H1 (cell line): ENCODE data around the gene PLP2. TPM values are rescaled to one million over a fixed set of nuclear protein-coding genes. Genes with fewer than 3 reads are reported as not detected.
A peak's percentile ranks its signal among the peaks of the same experiment; 100 is the strongest.

Experiments
- CTCF ChIA-PET: fragments of 300-600 bp; sonication (Branson Sonifier 250); formaldehyde crosslinking; loops from one replicate; lab custom pipeline; 2021; ENCODE audit not compliant: partially characterized antibody; lab: Charles Lee
- POLR2A ChIA-PET: fragments of 300-600 bp; sonication (Branson Sonifier 250); formaldehyde crosslinking; loops from one replicate; lab custom pipeline; 2021; ENCODE audit warnings: inconsistent platforms; ENCODE audit not compliant: partially characterized antibody; lab: Charles Lee
- DNase-seq, 2 experiments: peaks; one replicate each; pipeline versions ENCODE4 v3.0.0 to v3.0.0-alpha.2; 2010 to 2022; ENCODE audit warnings: low spot score in 2 of 2, low read depth in 1 of 2, mixed read lengths in 1 of 2
- FAIRE-seq: peaks from 2 replicates; lab custom pipeline; 2011; peaks lifted over from hg19 to GRCh38; lab: Jason Lieb, UNC
- H2AFZ ChIP-seq: 2 replicates; pipeline ENCODE4 v1.8.1; 2012; ENCODE audit warnings: low read length, inconsistent platforms
- H2AK5ac ChIP-seq: 2 replicates; pipeline ENCODE4 v1.6.1; 2013; ENCODE audit warnings: low read depth, low read length
- H2BK120ac ChIP-seq: replicated peaks from 2 replicates; pipeline ENCODE3; 2013; ENCODE audit warnings: low read depth, low read length, inconsistent platforms
- H2BK12ac ChIP-seq: 2 replicates; pipeline ENCODE4 v1.6.1; 2013; ENCODE audit warnings: low read depth, low read length
- H2BK15ac ChIP-seq: 2 replicates; pipeline ENCODE4 v1.6.1; 2013; ENCODE audit warnings: low read length
- H2BK20ac ChIP-seq: 2 replicates; pipeline ENCODE4 v1.6.1; 2013; ENCODE audit warnings: low read length
- H2BK5ac ChIP-seq: 2 replicates; pipeline ENCODE4 v1.6.1; 2013; ENCODE audit warnings: low read depth, low read length
- H3K14ac ChIP-seq: 2 replicates; pipeline ENCODE4 v1.6.1; 2013; ENCODE audit warnings: inconsistent platforms; ENCODE audit not compliant: insufficient read length
- H3K18ac ChIP-seq: 2 replicates; pipeline ENCODE4 v1.6.1; 2013; ENCODE audit warnings: low read length; ENCODE audit errors: extremely low read depth
- H3K23ac ChIP-seq: 2 replicates; pipeline ENCODE4 v1.6.1; 2013; ENCODE audit warnings: inconsistent platforms; ENCODE audit not compliant: insufficient read length
- H3K23me2 ChIP-seq: 2 replicates; pipeline ENCODE4 v1.6.1; 2013; ENCODE audit warnings: low read depth, low read length
- H3K27ac ChIP-seq: 2 replicates; pipeline ENCODE4 v1.6.1; 2011; ENCODE audit warnings: low read depth, low read length, inconsistent platforms
- H3K27me3 ChIP-seq, 4 experiments: replicated peaks in 1 of 4; 1 replicate in 1 of 4; 2 replicates in 3 of 4; pipeline versions ENCODE4 v1.6.1 to v1.8.1; 2011 to 2013; ENCODE audit warnings: low read length in 3 of 4, mild to moderate bottlenecking in 3 of 4, inconsistent platforms in 2 of 4, mixed read lengths in 2 of 4, moderate library complexity in 1 of 4; ENCODE audit not compliant: control insufficient read depth in 3 of 4, insufficient read depth in 3 of 4; ENCODE audit errors: extremely low read depth in 1 of 4
- H3K36me3 ChIP-seq, 4 experiments: 2 replicates each; pipeline versions ENCODE4 v1.6.1 to v1.8.1; 2011 to 2013; ENCODE audit warnings: mild to moderate bottlenecking in 4 of 4, low read length in 3 of 4, moderate library complexity in 2 of 4, control low read depth in 1 of 4, inconsistent platforms in 1 of 4; ENCODE audit not compliant: insufficient read depth in 4 of 4, control insufficient read depth in 2 of 4
- H3K4ac ChIP-seq: replicated peaks from 2 replicates; pipeline ENCODE3; 2013; ENCODE audit warnings: low read length, low read depth, mixed read lengths, inconsistent platforms; ENCODE audit not compliant: insufficient read length
- H3K4me1 ChIP-seq, 4 experiments: replicated peaks in 1 of 4; 1 replicate in 1 of 4; 2 replicates in 3 of 4; pipeline versions ENCODE4 v1.6.1 to v1.8.1; 2011 to 2013; ENCODE audit warnings: low read length in 3 of 4, inconsistent platforms in 2 of 4, mixed read lengths in 1 of 4; ENCODE audit not compliant: insufficient read depth in 4 of 4, control insufficient read depth in 3 of 4
- H3K4me2 ChIP-seq, 2 experiments: 2 replicates each; pipeline versions ENCODE4 v1.6.1 to v1.8.1; 2011 to 2013; ENCODE audit warnings: low read depth in 2 of 2, low read length in 2 of 2, control low read depth in 1 of 2, inconsistent platforms in 1 of 2, mild to moderate bottlenecking in 1 of 2; ENCODE audit not compliant: insufficient read depth in 1 of 2
- H3K4me3 ChIP-seq, 4 experiments: fragments of 200-600, 300-600 bp in 1 of 4; sonication (generic), shearing (Covaris generic), sonication (Bioruptor Twin) in 1 of 4; 2 replicates each; pipeline versions ENCODE4 v1.5.1 to v1.8.1; 2011 to 2016; ENCODE audit warnings: low read length in 4 of 4, low read depth in 3 of 4, control low read depth in 2 of 4, inconsistent platforms in 2 of 4, mild to moderate bottlenecking in 2 of 4, mixed read lengths in 1 of 4, moderate library complexity in 1 of 4; ENCODE audit not compliant: insufficient read depth in 2 of 4; ENCODE audit errors: extremely low read depth in 1 of 4
- H3K56ac ChIP-seq: replicated peaks from 2 replicates; pipeline ENCODE3; 2013; ENCODE audit warnings: low read depth, mild to moderate bottlenecking, mixed read lengths, low read length, inconsistent platforms; ENCODE audit not compliant: insufficient read length
- H3K79me1 ChIP-seq: 2 replicates; pipeline ENCODE4 v1.6.1; 2013; ENCODE audit warnings: low read depth, low read length, control low read depth
- H3K79me2 ChIP-seq, 2 experiments: 2 replicates each; pipeline versions ENCODE4 v1.6.1 to v1.8.1; 2012 to 2013; ENCODE audit warnings: low read length in 2 of 2, mild to moderate bottlenecking in 2 of 2, inconsistent platforms in 1 of 2; ENCODE audit not compliant: insufficient read depth in 2 of 2, control insufficient read depth in 1 of 2
- H3K9ac ChIP-seq, 4 experiments: replicated peaks in 1 of 4; 1 replicate in 1 of 4; 2 replicates in 3 of 4; pipeline versions ENCODE4 v1.6.1 to v1.8.1; 2011 to 2013; ENCODE audit warnings: low read depth in 3 of 4, low read length in 3 of 4, control low read depth in 2 of 4, mild to moderate bottlenecking in 2 of 4, moderate library complexity in 2 of 4, inconsistent platforms in 1 of 4; ENCODE audit errors: extremely low read depth in 1 of 4
- H3K9me3 ChIP-seq, 2 experiments: 2 replicates each; pipeline versions ENCODE4 v1.6.1 to v1.8.1; 2012 to 2013; ENCODE audit warnings: mild to moderate bottlenecking in 2 of 2, moderate library complexity in 2 of 2, control low read depth in 1 of 2, inconsistent platforms in 1 of 2, low read depth in 1 of 2, low read length in 1 of 2, mixed read lengths in 1 of 2; ENCODE audit not compliant: insufficient read depth in 2 of 2
- H4K20me1 ChIP-seq, 2 experiments: replicated peaks in 1 of 2; 2 replicates each; pipeline versions ENCODE3 to v1.8.1; 2011 to 2013; ENCODE audit warnings: inconsistent platforms in 2 of 2, low read length in 2 of 2, mild to moderate bottlenecking in 1 of 2; ENCODE audit not compliant: insufficient read depth in 2 of 2, control insufficient read depth in 1 of 2
- H4K5ac ChIP-seq: 2 replicates; pipeline ENCODE4 v1.6.1; 2013; ENCODE audit warnings: low read length, low read depth, mixed read lengths, inconsistent platforms; ENCODE audit not compliant: insufficient read length
- H4K8ac ChIP-seq: 2 replicates; pipeline ENCODE4 v1.8.0; 2013; ENCODE audit warnings: mild to moderate bottlenecking, moderate library complexity, low read length, inconsistent platforms; ENCODE audit not compliant: insufficient read depth; ENCODE audit errors: extremely low read depth
- H4K91ac ChIP-seq: replicated peaks from 2 replicates; pipeline ENCODE3; 2013; ENCODE audit warnings: low read length, mixed read lengths, inconsistent platforms; ENCODE audit not compliant: insufficient read length
- CEBPB ChIP-seq: IDR thresholded peaks from 2 replicates; pipeline ENCODE4 v1.6.1; 2012; ENCODE audit warnings: low read depth, low read length
- EP300 ChIP-seq, 2 experiments: IDR thresholded peaks; 1 replicate in 1 of 2; 2 replicates in 1 of 2; pipeline ENCODE4 v1.6.1; 2011 to 2012; ENCODE audit warnings: low read depth in 2 of 2, low read length in 2 of 2, mild to moderate bottlenecking in 2 of 2, borderline replicate concordance in 1 of 2, inconsistent platforms in 1 of 2, moderate library complexity in 1 of 2
- JUND ChIP-seq: IDR thresholded peaks from 2 replicates; pipeline ENCODE4 v1.6.1; 2011; ENCODE audit warnings: mild to moderate bottlenecking, improper control_type of control experiment, low read length
- RAD21 ChIP-seq, 2 experiments: IDR thresholded peaks in 1 of 2; conservative IDR thresholded peaks in 1 of 2; 2 replicates each; pipeline ENCODE4 v1.6.1; 2011; ENCODE audit warnings: low read depth in 2 of 2, low read length in 2 of 2, improper control_type of control experiment in 1 of 2, inconsistent platforms in 1 of 2, mild to moderate bottlenecking in 1 of 2, moderate library complexity in 1 of 2
- RXRA ChIP-seq: IDR thresholded peaks from 2 replicates; pipeline ENCODE4 v1.6.1; 2011; ENCODE audit warnings: low read depth, mild to moderate bottlenecking, low read length, moderate library complexity; ENCODE audit not compliant: insufficient read depth
- SIN3A ChIP-seq, 2 experiments: IDR thresholded peaks in 1 of 2; conservative IDR thresholded peaks in 1 of 2; 2 replicates each; pipeline ENCODE4 v1.6.1; 2011 to 2012; ENCODE audit warnings: low read length in 2 of 2, improper control_type of control experiment in 1 of 2, low read depth in 1 of 2, mild to moderate bottlenecking in 1 of 2
- TAF1 ChIP-seq: IDR thresholded peaks from 2 replicates; pipeline ENCODE4 v1.6.1; 2011; ENCODE audit warnings: mild to moderate bottlenecking, low read depth, low read length
- WGBS, 2 experiments: shearing (Covaris generic) in 1 of 2; methylation state at CpG; one replicate each; pipeline versions ENCODE4 v1.1.6 to v1.1.7; 2013 to 2015; ENCODE audit warnings: low lambda C conversion rate in 2 of 2, mixed read lengths in 2 of 2, inconsistent platforms in 1 of 2, low coverage in 1 of 2, missing lambda C conversion rate in 1 of 2; ENCODE audit not compliant: insufficient replicate concordance in 2 of 2, insufficient coverage in 1 of 2, insufficient read length in 1 of 2; ENCODE audit errors: extremely low coverage in 1 of 2, missing lambda C conversion rate in 1 of 2; 5-methylcytosine and 5-hydroxymethylcytosine counted together
- polyA plus RNA-seq, 7 experiments: library from polyadenylated mRNA; depleted of rRNA in 3 of 7; stranded (reverse) in 5 of 7; unstranded in 2 of 7; fragments of >200 nt in 5 of 7; fragments of 200-250 nt in 2 of 7; gene quantifications; 1 replicate in 5 of 7; 2 replicates in 1 of 7; 4 replicates in 1 of 7; pipeline versions ENCODE4 v1.2.1 to v1.2.3, GENCODE V29; 2011 to 2013; ENCODE audit warnings: missing spikeins in 2 of 7, mixed read lengths in 2 of 7
- total RNA-seq: library from RNA; stranded (reverse); fragmentation: NEBNext Ultra II Directional; extraction: Animal tissue kit (Norgen Biotek cat#: 25700); gene quantifications from 2 replicates; pipeline ENCODE4 v1.2.1, GENCODE V29; 2021
- TF ChIP-seq, protein P1 (sequence below): IDR thresholded peaks from 2 replicates; pipeline ENCODE4 v1.6.1; 2012; ENCODE audit warnings: inconsistent platforms

PLP2 gene
- total and polyA plus RNA-seq, 2 of the 8 experiments (the other 6 are each of a cell fraction or from before 2014, with no cell fraction given), result 10.3 to 23.4 TPM

- Histone ChIP-seq H3K4ac (peak overlapping the region; percentile 69), H3K18ac (no peak overlapping the region; the same call in 1 of the 2 replicates), H3K9me3 (no peaks in the 10 kb centered on the region), H3K36me3 (no peaks in the 10 kb centered on the region), H3K27ac (no peak overlapping the region), H3K23me2 (peaks cover 9% of the 10 kb centered on the region; the same call in 1 of the 2 replicates), H2AK5ac (0 out of 2 replicates have a peak overlapping the region, but pooled peaks have one; percentile 17), H4K5ac (no peak overlapping the region), H2BK5ac (no peak overlapping the region), H3K14ac (no peak overlapping the region), H4K91ac (peak overlapping the region; percentile 40), H3K4me2 (peak overlapping the region; percentile 72 to 89), H2AFZ (no peak overlapping the region), H4K20me1 (no peaks in the 10 kb centered on the region), H3K56ac (no peak overlapping the region), H3K9ac (no peak overlapping the region), H2BK12ac (no peak overlapping the region), H3K27me3 (peaks cover 0 to 8% (median 4%) of the 10 kb centered on the region in 4 experiments; a peak in 4 of 7 replicates), H4K8ac (no peak overlapping the region), H2BK15ac (no peak overlapping the region), H3K23ac (no peak overlapping the region), H3K4me1 (peaks cover 0 to 12% (median 4%) of the 10 kb centered on the region in 4 experiments; a peak in 4 of 7 replicates), H3K79me2 (no peaks in the 10 kb centered on the region), H3K4me3 (peak overlapping the region; percentile 32 to 58 (median 41); a peak in 7 of 8 replicates), H3K79me1 (no peaks in the 10 kb centered on the region), H2BK120ac (no peak overlapping the region), H2BK20ac (no peak overlapping the region)
- 7% methylated on average over 22 of the region's 61 CpGs; no CpG with 5 or more reads in 1 of the 2 experiments for WGBS, 2 experiments
- CTCF ChIA-PET, result interaction anchor here (0.8 to 5.0 kb wide), 3 partner anchors 18 to 39 kb away, joined by 3 to 14 read pairs (median 3); no protein-coding TSS in a partner anchor
- DNase-seq (peak; percentile 81 to 83), FAIRE-seq (peak; percentile 28)
- POLR2A ChIA-PET, result interaction anchor here (0.9 to 1.2 kb wide), 3 partner anchors 11 to 84 kb away, joined by 3 to 6 read pairs (median 4); no protein-coding TSS in a partner anchor
- TF ChIP-seq SIN3A (conservative IDR thresholded peaks at IDR 0.05 in 1 of 2, IDR thresholded peaks at IDR 0.05 in 1 of 2; ENCODE audit: low read depth in 1 of 2, low read length in 2 of 2) (peak; percentile 30 to 74; a peak in 2 of 4 replicates), RAD21 (IDR thresholded peaks at IDR 0.05 in 1 of 2, conservative IDR thresholded peaks at IDR 0.05 in 1 of 2; ENCODE audit: low read depth in 2 of 2, low read length in 2 of 2) (peak; percentile 2 to 23; a peak in 2 of 4 replicates), TAF1 (no peak), RXRA (no peak), JUND (peak; percentile 94), CEBPB (peak; percentile 35; the same call in 1 of the 2 replicates), EP300 (IDR thresholded peaks at IDR 0.05; ENCODE audit: borderline replicate concordance in 1 of 2, low read depth in 2 of 2, low read length in 2 of 2) (peak in 1 of 2 experiments; percentile 99; a peak in 2 of 3 replicates)
- TF ChIP-seq, protein P1, sequence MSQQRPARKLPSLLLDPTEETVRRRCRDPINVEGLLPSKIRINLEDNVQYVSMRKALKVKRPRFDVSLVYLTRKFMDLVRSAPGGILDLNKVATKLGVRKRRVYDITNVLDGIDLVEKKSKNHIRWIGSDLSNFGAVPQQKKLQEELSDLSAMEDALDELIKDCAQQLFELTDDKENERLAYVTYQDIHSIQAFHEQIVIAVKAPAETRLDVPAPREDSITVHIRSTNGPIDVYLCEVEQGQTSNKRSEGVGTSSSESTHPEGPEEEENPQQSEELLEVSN, result peak; percentile 67
Observed at GRCh38 chrX:49165901-49166881, 5.5 kb upstream of the PLP2 start.
